ENCODE measurements around the gene KAZALD1. TPM values are rescaled to one million over a fixed set of nuclear protein-coding genes. Genes with fewer than 3 reads are reported as not detected.
A peak's percentile ranks its signal among the peaks of the same experiment; 100 is the strongest.

The KAZALD1 gene
- total and polyA plus RNA-seq, 3 donors from 2014 or later, result 6.4 to 11.0 (median 6.8) TPM

DNA sequence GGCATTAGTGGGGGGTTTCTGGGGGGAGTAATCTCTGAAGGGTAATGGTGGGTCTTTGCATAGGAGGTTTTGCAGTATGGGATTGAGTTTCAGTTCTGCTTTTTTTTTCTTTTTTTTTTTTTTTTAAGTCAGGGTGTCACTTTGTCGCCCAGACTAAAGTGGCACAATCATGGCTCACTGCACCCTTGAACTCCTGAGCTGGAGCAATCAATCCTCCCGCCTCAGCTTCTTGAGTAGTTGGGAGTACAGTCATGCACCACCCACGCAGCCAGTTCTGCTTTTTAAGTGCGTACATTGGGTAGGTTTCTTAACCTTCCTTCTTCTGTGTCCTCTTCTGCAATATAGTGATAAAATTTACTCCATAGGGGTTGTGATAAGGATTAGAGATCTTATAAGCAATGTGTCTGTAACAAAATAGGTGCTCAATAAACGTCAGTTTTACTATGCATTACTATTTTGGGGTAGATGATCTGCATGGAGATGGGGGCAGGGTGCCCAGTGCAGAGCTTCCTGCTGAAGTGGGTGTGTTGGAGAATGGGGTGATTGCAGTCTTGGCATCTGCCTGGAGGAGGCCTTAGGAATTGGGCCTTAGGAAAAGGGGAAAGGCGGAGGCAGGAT lies 9.6 kb downstream of the KAZALD1 start:
- peak; percentile 19 for DNase-seq
- no peaks in the 10 kb centered on the region for H3K9me3 ChIP-seq
- intact Hi-C loops (cut with DNase I; ENCODE audit: low total_unique reads), result no loop called here
- TF ChIP-seq POLR2A (IDR thresholded peaks at IDR 0.05) (no peak), CTCF (IDR thresholded peaks at IDR 0.05) (no peak)
- no peak overlapping the region for H3K4me3 ChIP-seq
- no peak overlapping the region for H3K27ac ChIP-seq
- H3K27me3 ChIP-seq, result no peaks in the 10 kb centered on the region
- peaks cover 12% of the 10 kb centered on the region for H3K4me1 ChIP-seq
- WGBS, 2 donors, result 81 to 83% methylated on average over 6 of the region's 6 CpGs
- H3K36me3 ChIP-seq (ENCODE audit: low read depth, missing control alignments), result no peaks in the 10 kb centered on the region

- intact Hi-C loops (cut with DNase I; ENCODE audit: low total_unique reads), result no loop called here
- Histone ChIP-seq H3K9me3 (no peaks in the 10 kb centered on the region), H3K36me3 (ENCODE audit: low read depth, missing control alignments) (no peaks in the 10 kb centered on the region), H3K4me1 (peaks cover 6% of the 10 kb centered on the region), H3K27me3 (no peaks in the 10 kb centered on the region), H3K4me3 (no peak overlapping the region), H3K27ac (no peak overlapping the region)
- DNase-seq, result no peak
- TF ChIP-seq CTCF (IDR thresholded peaks at IDR 0.05) (no peak), POLR2A (IDR thresholded peaks at IDR 0.05) (no peak)
- 65 to 78% methylated on average over 6 to 7 of the region's 7 CpGs for WGBS, 2 donors
These were observed 10.2 kb downstream of the KAZALD1 start for GRCh38 chr10:101071885-101072433.

- intact Hi-C loops (cut with DNase I; ENCODE audit: low total_unique reads), result no loop called here
- 75 to 77% methylated on average over 9 of the region's 9 CpGs for WGBS, 2 donors
- Histone ChIP-seq H3K36me3 (ENCODE audit: low read depth, missing control alignments) (no peaks in the 10 kb centered on the region), H3K27me3 (no peaks in the 10 kb centered on the region), H3K4me3 (no peak overlapping the region), H3K27ac (no peak overlapping the region), H3K4me1 (no peaks in the 10 kb centered on the region), H3K9me3 (no peaks in the 10 kb centered on the region)
- no peak for TF ChIP-seq POLR2A (IDR thresholded peaks at IDR 0.05)
- no peak for TF ChIP-seq CTCF (IDR thresholded peaks at IDR 0.05)
- no peak for DNase-seq
These were observed 11.1 kb downstream of the KAZALD1 start for GRCh38 chr10:101072923-101073322.

- intact Hi-C loops (cut with DNase I; ENCODE audit: low total_unique reads), result no loop called here
- H3K36me3 ChIP-seq (ENCODE audit: low read depth, missing control alignments), result no peaks in the 10 kb centered on the region
- 26 to 33% methylated on average over 12 to 13 of the region's 13 CpGs for WGBS, 2 donors
- TF ChIP-seq POLR2A (IDR thresholded peaks at IDR 0.05) (no peak), CTCF (IDR thresholded peaks at IDR 0.05) (no peak)
- no peaks in the 10 kb centered on the region for H3K27me3 ChIP-seq
- H3K27ac ChIP-seq, result no peak overlapping the region
- DNase-seq, result no peak
- H3K9me3 ChIP-seq, result no peaks in the 10 kb centered on the region
- no peak overlapping the region for H3K4me3 ChIP-seq
- H3K4me1 ChIP-seq, result no peaks in the 10 kb centered on the region
These were observed 11.8 kb downstream of the KAZALD1 start for GRCh38 chr10:101073631-101074030.

GRCh38 chr10:101075775-101076174 lies 14.0 kb downstream of the KAZALD1 start:
- H3K27ac ChIP-seq, result no peak overlapping the region
- intact Hi-C loops (cut with DNase I; ENCODE audit: low total_unique reads), result no loop called here
- H3K4me1 ChIP-seq, result no peaks in the 10 kb centered on the region
- no peaks in the 10 kb centered on the region for H3K27me3 ChIP-seq
- DNase-seq, result no peak
- 30 to 36% methylated on average over 4 of the region's 4 CpGs for WGBS, 2 donors
- H3K4me3 ChIP-seq, result no peak overlapping the region
- H3K9me3 ChIP-seq, result no peaks in the 10 kb centered on the region
- TF ChIP-seq POLR2A (IDR thresholded peaks at IDR 0.05) (no peak), CTCF (IDR thresholded peaks at IDR 0.05) (no peak)
- no peaks in the 10 kb centered on the region for H3K36me3 ChIP-seq (ENCODE audit: low read depth, missing control alignments)
